Thyroid gland (tissue), 4 donors: ENCODE measurements around the gene ANO1.

Source experiments
- POLR2A ChIP-seq, 2 donors: fragments of 450-650 bp; IDR thresholded peaks; one replicate each; pipeline ENCODE4 v1.6.1; 2017; ENCODE audit warnings: antibody characterized with exemption in 2 of 2, mild to moderate bottlenecking in 2 of 2, moderate library complexity in 1 of 2
- TF ChIP-seq, protein P1 (sequence below), 6 experiments: fragments of 200-600 bp in 3 of 6; fragments of 450-650 bp in 3 of 6; sonication (generic) in 3 of 6; IDR thresholded peaks; one replicate each; pipeline ENCODE4 v1.5.1; 2016 to 2019; ENCODE audit warnings: antibody characterized with exemption in 6 of 6, mild to moderate bottlenecking in 2 of 6, inconsistent platforms in 1 of 6, moderate library complexity in 1 of 6

GRCh38 chr11:70212227-70212811, 134.2 kb downstream of the ANO1 start:
- TF ChIP-seq, protein P1, sequence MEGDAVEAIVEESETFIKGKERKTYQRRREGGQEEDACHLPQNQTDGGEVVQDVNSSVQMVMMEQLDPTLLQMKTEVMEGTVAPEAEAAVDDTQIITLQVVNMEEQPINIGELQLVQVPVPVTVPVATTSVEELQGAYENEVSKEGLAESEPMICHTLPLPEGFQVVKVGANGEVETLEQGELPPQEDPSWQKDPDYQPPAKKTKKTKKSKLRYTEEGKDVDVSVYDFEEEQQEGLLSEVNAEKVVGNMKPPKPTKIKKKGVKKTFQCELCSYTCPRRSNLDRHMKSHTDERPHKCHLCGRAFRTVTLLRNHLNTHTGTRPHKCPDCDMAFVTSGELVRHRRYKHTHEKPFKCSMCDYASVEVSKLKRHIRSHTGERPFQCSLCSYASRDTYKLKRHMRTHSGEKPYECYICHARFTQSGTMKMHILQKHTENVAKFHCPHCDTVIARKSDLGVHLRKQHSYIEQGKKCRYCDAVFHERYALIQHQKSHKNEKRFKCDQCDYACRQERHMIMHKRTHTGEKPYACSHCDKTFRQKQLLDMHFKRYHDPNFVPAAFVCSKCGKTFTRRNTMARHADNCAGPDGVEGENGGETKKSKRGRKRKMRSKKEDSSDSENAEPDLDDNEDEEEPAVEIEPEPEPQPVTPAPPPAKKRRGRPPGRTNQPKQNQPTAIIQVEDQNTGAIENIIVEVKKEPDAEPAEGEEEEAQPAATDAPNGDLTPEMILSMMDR (IDR thresholded peaks at IDR 0.05), result no peak
- TF ChIP-seq POLR2A (IDR thresholded peaks at IDR 0.05), result no peak
